ENCODE measurements around the gene PPM1N. TPM values are rescaled to one million over a fixed set of nuclear protein-coding genes. Genes with fewer than 3 reads are reported as not detected.

PPM1N gene
- total and polyA plus RNA-seq, 2 of the 13 experiments (the other 11 are each of a cell fraction or from before 2014, with no cell fraction given), result 0.31 to 1.8 TPM

- TF ChIP-seq PRDM10 (CRISPR knock-in tag; IDR thresholded peaks at IDR 0.05; ENCODE audit: low read depth) (peak; percentile 98), ZMAT5 (CRISPR knock-in tag; IDR thresholded peaks at IDR 0.05; ENCODE audit: borderline replicate concordance, low read depth) (no peak), NFYC (CRISPR knock-in tag; IDR thresholded peaks at IDR 0.05) (peak; percentile 88), NCOA2 (CRISPR knock-in tag; IDR thresholded peaks at IDR 0.05) (no peak), HDAC6 (IDR thresholded peaks at IDR 0.05; ENCODE audit: low read depth, low read length) (no peak), ZNF770 (CRISPR knock-in tag; IDR thresholded peaks at IDR 0.05) (no peak), HHEX (CRISPR knock-in tag; IDR thresholded peaks at IDR 0.05) (no peak), BHLHE40 (IDR thresholded peaks at IDR 0.05; ENCODE audit: low read length) (peak; percentile 43; the same call in 1 of the 2 replicates), MED1 (CRISPR knock-in tag; IDR thresholded peaks at IDR 0.05) (no peak), FOXJ3 (CRISPR knock-in tag; IDR thresholded peaks at IDR 0.05; ENCODE audit: borderline replicate concordance) (no peak), KLF15 (CRISPR knock-in tag; IDR thresholded peaks at IDR 0.05; ENCODE audit: borderline replicate concordance) (peak; percentile 33; the same call in 1 of the 2 replicates), ZNF451 (CRISPR knock-in tag; IDR thresholded peaks at IDR 0.05) (no peak)
Measured at GRCh38 chr19:45526143-45526542, 27.9 kb downstream of the PPM1N start (continued).
